Right lobe of liver (tissue), 4 donors: ENCODE measurements around the gene ZNHIT1.

ENCODE experiments used
- CTCF ChIP-seq, 4 donors: fragments of 200-600 bp in 3 of 4; fragments of 450-650 bp in 1 of 4; IDR thresholded peaks; one replicate each; pipeline versions ENCODE4 v1.5.1 to v1.8.0; 2016 to 2022; ENCODE audit warnings: antibody characterized with exemption in 4 of 4, mild to moderate bottlenecking in 2 of 4
- POLR2A ChIP-seq: fragments of 450-650 bp; IDR thresholded peaks from one replicate; pipeline ENCODE4 v1.6.1; 2017; ENCODE audit warnings: antibody characterized with exemption, mild to moderate bottlenecking
- donor health status: DM: no; HTN: no; CAD: no.
- donor health status: DM: no; HTN: no; CAD: no.
- donor health status: DM: no; HTN: yes; CAD: no.

GRCh38 chr7:101186844-101187428 is 31.0 kb upstream of the ZNHIT1 start:
- TF ChIP-seq CTCF (IDR thresholded peaks at IDR 0.05) (no peak), POLR2A (no peak)
